HG03575 (cell line): ENCODE results near the gene KRT77.

Experiments
- ATAC-seq: cut with Tn5 transposase; IDR thresholded peaks from one replicate; pipeline ENCODE4 v1.9.1; 2021; ENCODE audit not compliant: unreplicated experiment, insufficient number of reproducible peaks, low FRiP score; ENCODE audit errors: extremely low read depth

Gene KRT77

GRCh38 chr12:52663420-52663819 lies 39.9 kb downstream of the KRT77 start:
- ATAC-seq = no peak

GRCh38 chr12:52662918-52663229 lies 40.5 kb downstream of the KRT77 start:
- ATAC-seq = no peak

- no peak for ATAC-seq
These were observed 41.0 kb downstream of the KRT77 start for GRCh38 chr12:52662093-52662917.

- no peak for ATAC-seq
These were observed 41.7 kb downstream of the KRT77 start for GRCh38 chr12:52661668-52662067.

DNA sequence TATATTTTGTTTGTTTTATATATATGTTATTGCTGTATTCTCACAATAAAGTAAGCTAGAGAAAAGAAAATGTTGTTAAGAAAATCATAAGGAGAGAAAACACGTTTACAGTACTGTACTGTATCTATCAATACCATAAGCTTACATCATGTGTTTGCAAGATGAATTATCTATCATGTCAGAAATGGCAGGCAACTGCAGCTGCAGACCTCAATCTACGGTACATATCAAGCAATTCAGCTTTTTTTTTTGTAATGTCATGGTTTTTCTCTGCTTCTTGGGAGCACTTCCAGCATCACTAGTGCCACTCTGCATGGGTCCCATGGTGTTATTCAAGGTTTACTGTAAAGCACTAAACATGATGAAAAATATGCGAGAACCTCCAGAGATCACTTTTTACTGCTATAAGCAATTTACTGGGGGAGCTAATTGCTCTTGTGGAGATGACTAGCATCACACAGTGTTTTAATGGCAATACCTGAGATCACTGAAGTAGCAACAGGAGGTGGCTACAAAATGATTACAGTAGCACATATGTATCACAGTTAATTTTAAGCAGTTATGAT lies 42.3 kb downstream of the KRT77 start:
- no peak for ATAC-seq

DNA sequence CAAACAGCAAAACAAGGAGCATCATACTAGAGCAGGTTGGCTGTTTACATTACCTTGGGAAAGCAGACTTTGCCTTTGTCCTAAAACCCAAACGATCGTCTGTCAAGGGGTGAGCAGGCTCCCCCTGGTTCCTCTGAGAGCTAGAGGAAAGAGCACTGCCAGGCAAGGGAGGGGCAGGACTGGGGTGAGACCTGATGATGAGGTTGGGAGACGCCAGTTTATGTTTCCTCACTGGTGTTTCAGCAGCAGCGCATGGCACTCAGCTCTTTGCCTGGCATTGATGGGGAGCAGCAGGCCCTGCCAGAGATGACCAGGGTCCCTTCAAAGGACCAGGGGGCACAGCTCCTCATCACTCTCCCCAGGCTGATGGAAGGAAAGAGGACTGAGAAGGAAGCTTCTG lies 43.4 kb downstream of the KRT77 start:
- no peak for ATAC-seq

DNA sequence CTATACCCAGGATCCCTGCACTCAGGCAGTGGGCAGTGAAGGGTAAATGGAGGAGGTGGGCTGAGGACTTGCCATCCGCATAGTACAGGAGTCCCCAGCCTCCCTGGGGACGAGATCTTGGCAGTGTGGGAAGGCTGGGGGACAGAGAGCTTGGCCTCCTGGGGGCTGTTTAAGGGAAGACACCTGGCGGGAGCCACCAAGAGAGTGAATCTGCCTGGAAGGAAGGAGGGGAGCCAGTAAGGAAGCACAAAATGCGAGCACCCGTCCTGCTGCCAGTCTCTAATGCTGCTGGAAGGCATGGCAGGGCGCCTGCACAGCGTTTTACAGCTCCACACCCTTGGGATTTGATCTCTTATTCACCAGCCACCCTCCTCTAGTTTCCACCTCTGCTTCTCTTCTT lies 43.9 kb downstream of the KRT77 start:
- no peak for ATAC-seq

DNA sequence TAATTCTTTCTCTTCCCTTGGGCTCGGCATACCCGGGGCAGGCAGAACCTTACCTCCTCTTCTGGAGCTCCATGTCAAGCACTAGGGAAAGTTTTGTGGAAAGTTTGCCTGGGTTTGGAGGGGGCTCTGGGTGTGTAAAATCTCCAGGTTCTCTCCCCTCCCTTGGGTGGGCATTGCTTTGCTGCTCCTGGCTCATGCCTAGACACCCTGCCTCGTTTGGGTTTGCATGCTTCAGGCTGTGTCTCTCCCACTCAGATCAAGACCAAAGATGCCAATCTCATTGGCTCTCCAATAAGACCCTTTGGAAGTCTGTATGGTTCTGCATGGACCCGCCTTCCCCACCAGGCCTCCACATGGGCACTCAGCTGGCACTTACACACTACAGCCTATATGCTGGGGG lies 45.1 kb downstream of the KRT77 start:
- ATAC-seq = no peak

DNA sequence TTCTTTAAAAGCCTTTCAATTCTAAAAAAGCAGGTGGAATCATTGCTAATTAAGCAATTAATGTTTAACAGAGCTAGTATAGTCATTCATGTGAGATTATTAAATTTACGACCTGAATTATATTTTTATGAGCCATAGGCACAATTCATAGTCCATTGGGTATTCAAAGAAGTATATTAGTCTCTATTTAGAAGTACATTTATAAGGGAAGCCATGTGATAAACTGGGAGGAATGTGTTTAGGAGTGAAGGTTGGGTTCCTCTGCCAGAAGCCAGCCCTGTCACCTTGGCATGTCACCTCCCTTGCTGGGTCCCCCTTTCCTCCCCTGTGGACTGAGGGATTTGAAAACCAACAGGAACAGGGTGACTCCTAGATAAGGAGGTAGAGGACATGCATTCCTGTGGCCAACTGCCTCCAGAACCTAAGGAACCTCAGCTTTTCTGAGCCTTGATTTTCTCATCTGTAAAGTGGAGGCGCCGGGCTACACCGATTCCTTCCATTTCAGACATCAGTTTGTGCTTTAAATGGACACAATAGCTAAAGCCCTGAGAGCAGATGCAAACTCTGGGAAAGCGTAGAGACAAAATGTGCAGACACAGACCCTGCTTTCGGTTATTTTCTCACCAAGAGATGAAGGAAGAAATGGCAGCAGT lies 45.9 kb downstream of the KRT77 start:
- no peak for ATAC-seq

GRCh38 chr12:52656616-52657015 lies 46.7 kb downstream of the KRT77 start:
- no peak for ATAC-seq

DNA sequence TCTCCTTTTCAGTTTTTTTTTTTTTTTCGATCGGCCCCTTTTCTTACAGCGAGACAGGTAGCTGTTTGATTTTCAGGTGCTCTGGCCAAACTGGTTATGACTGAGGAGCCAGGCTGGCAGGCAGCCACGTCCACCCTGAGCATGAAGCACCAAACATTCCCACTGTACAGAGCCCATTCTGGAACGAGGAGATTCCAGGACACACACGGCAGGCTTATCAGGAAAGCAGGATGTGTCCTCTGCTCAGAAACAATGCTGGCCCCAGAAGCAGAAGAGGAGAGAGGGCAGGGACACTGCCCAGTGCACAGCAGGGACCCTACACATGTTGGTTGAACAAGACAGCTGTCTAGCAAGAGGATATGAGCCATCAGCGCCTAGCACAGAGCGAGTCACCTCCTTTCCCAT lies 47.6 kb downstream of the KRT77 start:
- no peak for ATAC-seq

- no peak for ATAC-seq
These were observed 48.1 kb downstream of the KRT77 start for GRCh38 chr12:52655251-52655650.

GRCh38 chr12:52651726-52652261 lies 51.5 kb downstream of the KRT77 start, which contains the start of gene KRT2:
Gene KRT2, minus strand, starts transcription at chr12:52652211. Its CDS starts 69 bp downstream, at chr12:52652142.
- ATAC-seq = no peak

DNA sequence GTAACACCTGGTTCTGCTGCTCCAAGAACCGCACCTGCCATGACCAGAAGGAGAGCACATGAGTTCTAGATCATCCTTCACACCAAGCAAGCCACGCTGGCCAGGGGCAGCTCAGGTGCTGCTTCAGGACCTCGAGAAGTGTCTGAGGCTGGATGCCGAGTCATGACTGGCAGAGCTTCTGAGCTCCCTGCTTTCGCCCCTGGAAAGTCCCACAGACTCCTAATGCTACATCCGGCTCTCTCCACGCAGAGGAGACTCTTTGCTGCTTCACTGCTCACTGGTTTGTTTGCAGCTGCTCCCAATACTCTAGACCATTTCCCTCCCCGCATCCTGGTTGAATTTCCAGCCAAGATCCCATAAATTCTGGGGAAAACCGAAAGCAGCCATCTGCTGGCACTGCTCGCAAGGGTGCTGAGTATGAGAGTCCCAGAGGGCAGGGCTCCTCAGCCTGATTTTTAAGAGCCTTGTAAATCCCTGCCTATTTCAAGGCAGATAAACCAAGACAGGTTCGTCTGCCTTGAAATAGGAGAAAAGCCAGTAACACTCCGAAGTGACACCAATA lies 52.7 kb downstream of the KRT77 start:
- ATAC-seq = no peak

GRCh38 chr12:52649066-52649465 lies 54.3 kb downstream of the KRT77 start:
- ATAC-seq = no peak

DNA sequence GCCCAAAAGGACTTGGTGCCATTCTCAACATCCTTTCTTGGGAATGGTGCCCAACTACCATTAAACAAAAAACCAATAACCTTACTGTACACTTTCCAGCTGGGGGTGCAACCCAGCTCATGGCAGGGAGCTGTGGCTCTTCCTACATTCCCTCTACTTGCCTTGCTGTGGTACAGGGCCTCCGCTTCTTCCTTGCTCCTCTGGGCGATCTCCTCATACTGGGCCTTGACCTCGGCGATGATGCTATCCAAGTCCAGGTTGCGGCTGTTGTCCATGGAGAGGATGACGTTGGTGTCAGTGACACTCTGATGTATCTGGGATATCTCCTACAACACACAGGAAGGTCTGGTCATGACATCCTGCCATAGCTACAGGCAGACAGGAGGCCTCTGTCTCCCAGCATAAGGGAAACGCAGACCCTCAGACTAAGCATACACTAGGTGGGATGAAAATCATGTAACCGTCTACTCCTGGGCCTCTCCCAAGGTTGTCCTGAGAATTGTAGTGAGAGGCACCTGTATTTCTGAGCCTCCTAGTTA lies 55.2 kb downstream of the KRT77 start:
- no peak for ATAC-seq

GRCh38 chr12:52647601-52648000 lies 55.7 kb downstream of the KRT77 start:
- ATAC-seq = no peak

- no peak for ATAC-seq
These were observed 56.7 kb downstream of the KRT77 start for GRCh38 chr12:52646613-52647012.

DNA sequence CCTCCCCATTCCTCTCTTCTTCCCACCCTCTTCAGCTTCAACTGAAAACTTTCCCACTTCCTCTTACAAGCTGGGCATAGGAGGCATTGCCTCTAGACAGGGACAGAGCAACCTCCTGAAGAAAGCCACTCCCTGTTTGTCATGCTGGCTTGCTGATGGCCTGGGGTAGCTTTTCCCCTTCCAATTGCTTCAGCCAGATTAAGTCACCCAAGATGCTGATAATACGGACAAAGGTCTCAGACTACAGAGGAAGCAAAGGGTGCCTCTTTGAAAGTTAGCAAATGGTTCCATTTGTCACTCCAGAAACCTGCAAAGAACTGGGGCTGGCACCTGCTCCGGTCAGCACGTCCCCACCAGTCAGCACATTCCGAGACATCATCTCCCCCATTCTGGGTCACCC lies 57.3 kb downstream of the KRT77 start:
- ATAC-seq = no peak
